Osteoblast (primary cell): ENCODE data around the gene ANKRD40CL. TPM values are rescaled to one million over a fixed set of nuclear protein-coding genes. Genes with fewer than 3 reads are reported as not detected.

Source experiments
- DNase-seq: peaks from one replicate; pipeline ENCODE4 v3.0.0; 2011; ENCODE audit warnings: low spot score, mixed read lengths; ENCODE audit not compliant: insufficient read length; ENCODE audit errors: missing footprints
- H2AFZ ChIP-seq: 2 replicates; pipeline ENCODE4 v1.6.0; 2011; ENCODE audit warnings: mild to moderate bottlenecking, low read length
- H3K27ac ChIP-seq: 2 replicates; pipeline ENCODE4 v1.5.1; 2011; ENCODE audit warnings: mild to moderate bottlenecking, low read depth, low read length, moderate library complexity
- H3K27me3 ChIP-seq: 2 replicates; pipeline ENCODE4 v1.6.0; 2012; ENCODE audit warnings: mild to moderate bottlenecking, control low read depth, inconsistent platforms, low read length, moderate library complexity; ENCODE audit not compliant: insufficient read depth
- H3K36me3 ChIP-seq: 2 replicates; pipeline ENCODE4 v1.5.1; 2011; ENCODE audit warnings: mild to moderate bottlenecking, low read length, control low read depth, moderate library complexity; ENCODE audit not compliant: insufficient read depth
- H3K4me1 ChIP-seq: 2 replicates; pipeline ENCODE4 v1.5.1; 2011; ENCODE audit warnings: mild to moderate bottlenecking, low read length, control low read depth, moderate library complexity; ENCODE audit not compliant: insufficient read depth
- H3K4me2 ChIP-seq: 2 replicates; pipeline ENCODE4 v1.6.0; 2011; ENCODE audit warnings: mild to moderate bottlenecking, low read length; ENCODE audit not compliant: insufficient read depth
- H3K4me3 ChIP-seq: fragments of 200-600 bp; sonication (generic); 3 replicates; pipeline ENCODE4 v1.5.1; 2012; ENCODE audit warnings: mild to moderate bottlenecking, low read length, inconsistent platforms; ENCODE audit not compliant: insufficient read depth
- H3K79me2 ChIP-seq: 2 replicates; pipeline ENCODE4 v1.6.0; 2012; ENCODE audit warnings: mild to moderate bottlenecking, low read length, control low read depth, inconsistent platforms; ENCODE audit not compliant: insufficient read depth
- H3K9me3 ChIP-seq: 2 replicates; pipeline ENCODE4 v1.5.1; 2011; ENCODE audit warnings: low read depth, low read length, control low read depth
- H4K20me1 ChIP-seq: 2 replicates; pipeline ENCODE4 v1.6.0; 2012; ENCODE audit warnings: mild to moderate bottlenecking, low read length, control low read depth; ENCODE audit not compliant: insufficient read depth
- CTCF ChIP-seq: IDR thresholded peaks from 2 replicates; pipeline ENCODE4 v1.5.1; 2011; ENCODE audit warnings: mild to moderate bottlenecking, low read depth, low read length, moderate library complexity; ENCODE audit errors: extremely low read depth
- total RNA-seq: library from RNA; depleted of rRNA; stranded (reverse); fragments of >200 nt; gene quantifications from 2 replicates; pipeline ENCODE4 v1.2.3, GENCODE V29; 2012

The ANKRD40CL gene
- total RNA-seq, 1 donor = 0.36 TPM

GRCh38 chr17:50779747-50780353 lies 12.5 kb upstream of the ANKRD40CL start:
- Histone ChIP-seq H3K9me3 (no peaks in the 10 kb centered on the region), H4K20me1 (no peaks in the 10 kb centered on the region), H3K36me3 (no peaks in the 10 kb centered on the region), H3K4me3 (no peak overlapping the region), H3K4me2 (no peak overlapping the region), H3K27me3 (no peaks in the 10 kb centered on the region), H2AFZ (no peak overlapping the region), H3K79me2 (no peaks in the 10 kb centered on the region), H3K27ac (no peak overlapping the region), H3K4me1 (no peaks in the 10 kb centered on the region)
- TF ChIP-seq CTCF = no peak
- DNase-seq = no peak

DNA sequence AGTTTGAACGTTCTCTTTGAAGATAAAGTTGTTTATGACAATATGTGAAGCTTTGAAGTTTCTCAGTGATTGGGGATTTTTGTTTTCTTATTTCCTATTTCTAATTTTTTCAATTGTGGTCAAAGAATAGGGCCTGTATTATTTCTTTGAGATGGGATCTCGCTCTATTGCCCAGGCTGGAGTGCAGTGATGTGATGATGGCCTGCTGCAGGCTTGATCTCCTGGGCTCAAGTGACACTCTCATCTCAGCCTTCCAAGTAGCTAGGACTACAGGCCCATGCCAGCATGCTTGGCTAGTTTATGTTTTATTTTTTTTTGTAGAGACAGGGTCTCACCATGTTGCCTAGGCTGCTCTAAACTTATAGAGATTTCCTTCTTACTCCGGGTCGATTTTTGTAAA lies 11.7 kb upstream of the ANKRD40CL start:
- Histone ChIP-seq H3K9me3 (no peaks in the 10 kb centered on the region), H4K20me1 (no peaks in the 10 kb centered on the region), H3K27me3 (no peaks in the 10 kb centered on the region), H3K4me2 (no peak overlapping the region), H3K4me3 (no peak overlapping the region), H3K79me2 (no peaks in the 10 kb centered on the region), H3K36me3 (no peaks in the 10 kb centered on the region), H3K4me1 (no peaks in the 10 kb centered on the region), H2AFZ (no peak overlapping the region), H3K27ac (no peak overlapping the region)
- TF ChIP-seq CTCF = no peak
- no peak for DNase-seq

DNA sequence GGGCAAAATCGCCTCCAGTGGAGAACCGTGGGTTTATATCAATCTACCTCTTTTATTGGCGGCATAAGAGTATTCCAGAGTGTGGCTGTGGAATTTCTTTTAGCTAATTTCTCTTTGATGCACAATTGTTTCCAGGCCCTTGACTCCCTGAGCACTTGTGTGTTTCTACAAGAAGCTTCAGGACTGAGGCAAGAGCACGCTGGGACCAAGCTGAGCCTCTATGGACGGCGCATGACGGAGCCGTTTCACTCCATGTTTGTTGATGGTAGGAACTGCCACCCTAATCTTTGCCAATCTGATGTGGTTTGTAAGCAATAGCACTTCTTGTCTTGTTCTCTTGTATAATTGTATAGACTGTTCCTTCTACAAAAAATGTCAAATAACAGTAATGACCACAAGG lies 11.2 kb upstream of the ANKRD40CL start:
- Histone ChIP-seq H3K9me3 (no peaks in the 10 kb centered on the region), H3K79me2 (no peaks in the 10 kb centered on the region), H3K27ac (no peak overlapping the region), H3K27me3 (no peaks in the 10 kb centered on the region), H3K36me3 (no peaks in the 10 kb centered on the region), H3K4me3 (no peak overlapping the region), H2AFZ (no peak overlapping the region), H3K4me1 (no peaks in the 10 kb centered on the region), H4K20me1 (no peaks in the 10 kb centered on the region), H3K4me2 (no peak overlapping the region)
- no peak for DNase-seq
- TF ChIP-seq CTCF = no peak

GRCh38 chr17:50775926-50776325 lies 8.6 kb upstream of the ANKRD40CL start:
- DNase-seq = no peak
- no peak for TF ChIP-seq CTCF

More at GRCh38 chr17:50775926-50776325, 8.6 kb upstream of the ANKRD40CL start:
- H3K27ac ChIP-seq = no peak overlapping the region
- H3K79me2 ChIP-seq = no peaks in the 10 kb centered on the region
- no peaks in the 10 kb centered on the region for H3K9me3 ChIP-seq
- no peaks in the 10 kb centered on the region for H3K27me3 ChIP-seq
- no peaks in the 10 kb centered on the region for H3K4me1 ChIP-seq
- H4K20me1 ChIP-seq = no peaks in the 10 kb centered on the region
- no peak overlapping the region for H3K4me3 ChIP-seq
- H3K4me2 ChIP-seq = no peak overlapping the region
- H2AFZ ChIP-seq = no peak overlapping the region
- no peaks in the 10 kb centered on the region for H3K36me3 ChIP-seq
